ENCODE results near the gene TMPRSS3. TPM values are rescaled to one million over a fixed set of nuclear protein-coding genes. Genes with fewer than 3 reads are reported as not detected.
"Not testable (repeated sequence)": the region's sequence is repeated elsewhere in the genome, so short reads cannot be mapped to it uniquely, and the experiment has no call there.

TMPRSS3 gene
- total and polyA plus RNA-seq, 8 donors = 0.43 to 4.8 (median 0.81) TPM

- Histone ChIP-seq H3K27me3 (no peaks in the 10 kb centered on the region), H3K4me1 (peaks cover 0 to 13% of the 10 kb centered on the region in 2 donors), H3K36me3 (no peaks in the 10 kb centered on the region), H3K27ac (no peak overlapping the region), H3K4me3 (no peak overlapping the region), H3K9me3 (no peaks in the 10 kb centered on the region)
- intact Hi-C loops (cut with DNase I) = no loop called here
- TF ChIP-seq, protein P1, sequence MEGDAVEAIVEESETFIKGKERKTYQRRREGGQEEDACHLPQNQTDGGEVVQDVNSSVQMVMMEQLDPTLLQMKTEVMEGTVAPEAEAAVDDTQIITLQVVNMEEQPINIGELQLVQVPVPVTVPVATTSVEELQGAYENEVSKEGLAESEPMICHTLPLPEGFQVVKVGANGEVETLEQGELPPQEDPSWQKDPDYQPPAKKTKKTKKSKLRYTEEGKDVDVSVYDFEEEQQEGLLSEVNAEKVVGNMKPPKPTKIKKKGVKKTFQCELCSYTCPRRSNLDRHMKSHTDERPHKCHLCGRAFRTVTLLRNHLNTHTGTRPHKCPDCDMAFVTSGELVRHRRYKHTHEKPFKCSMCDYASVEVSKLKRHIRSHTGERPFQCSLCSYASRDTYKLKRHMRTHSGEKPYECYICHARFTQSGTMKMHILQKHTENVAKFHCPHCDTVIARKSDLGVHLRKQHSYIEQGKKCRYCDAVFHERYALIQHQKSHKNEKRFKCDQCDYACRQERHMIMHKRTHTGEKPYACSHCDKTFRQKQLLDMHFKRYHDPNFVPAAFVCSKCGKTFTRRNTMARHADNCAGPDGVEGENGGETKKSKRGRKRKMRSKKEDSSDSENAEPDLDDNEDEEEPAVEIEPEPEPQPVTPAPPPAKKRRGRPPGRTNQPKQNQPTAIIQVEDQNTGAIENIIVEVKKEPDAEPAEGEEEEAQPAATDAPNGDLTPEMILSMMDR (IDR thresholded peaks at IDR 0.05) = no peak
- ATAC-seq (no peak), DNase-seq (no peak)
Measured at GRCh38 chr21:42411197-42411869, 15.5 kb upstream of the TMPRSS3 start.

DNA sequence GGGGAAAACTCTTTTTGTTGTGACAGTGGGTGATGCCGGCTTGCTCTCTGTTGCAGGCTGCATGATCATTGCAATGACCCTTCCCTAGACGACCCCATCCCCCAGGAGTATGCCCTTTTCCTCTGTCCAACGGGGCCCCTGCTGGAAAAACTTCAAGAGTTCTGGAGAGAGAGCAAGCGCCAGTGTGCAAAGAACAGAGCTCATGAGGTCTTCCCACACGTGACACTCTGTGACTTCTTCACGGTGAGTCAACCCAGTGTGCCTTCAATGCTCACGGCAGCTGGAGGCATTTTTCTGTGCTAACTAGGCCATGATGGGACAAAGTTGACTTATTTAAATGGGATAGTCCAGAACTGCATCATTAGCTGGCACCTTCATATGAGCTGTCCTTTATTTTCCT lies 13.5 kb upstream of the TMPRSS3 start:
- H3K4me3 ChIP-seq = no peak overlapping the region
- ATAC-seq (no peak), DNase-seq (no peak)
- H3K27me3 ChIP-seq = no peaks in the 10 kb centered on the region
- TF ChIP-seq, protein P1 (IDR thresholded peaks at IDR 0.05) = no peak
- H3K9me3 ChIP-seq = no peaks in the 10 kb centered on the region
- H3K36me3 ChIP-seq = no peaks in the 10 kb centered on the region
- peaks cover 0 to 13% of the 10 kb centered on the region in 2 donors for H3K4me1 ChIP-seq
- no peak overlapping the region for H3K27ac ChIP-seq
- intact Hi-C loops (cut with DNase I) = no loop called here

GRCh38 chr21:42408718-42409117 lies 12.9 kb upstream of the TMPRSS3 start:
- H3K4me3 ChIP-seq; H3K9me3 ChIP-seq; H3K27ac ChIP-seq; H3K27me3 ChIP-seq; DNase-seq; intact Hi-C loops (cut with DNase I); H3K36me3 ChIP-seq; ATAC-seq: not testable (repeated sequence)
- H3K4me1 ChIP-seq = peaks cover 0 to 13% of the 10 kb centered on the region in 2 donors

DNA sequence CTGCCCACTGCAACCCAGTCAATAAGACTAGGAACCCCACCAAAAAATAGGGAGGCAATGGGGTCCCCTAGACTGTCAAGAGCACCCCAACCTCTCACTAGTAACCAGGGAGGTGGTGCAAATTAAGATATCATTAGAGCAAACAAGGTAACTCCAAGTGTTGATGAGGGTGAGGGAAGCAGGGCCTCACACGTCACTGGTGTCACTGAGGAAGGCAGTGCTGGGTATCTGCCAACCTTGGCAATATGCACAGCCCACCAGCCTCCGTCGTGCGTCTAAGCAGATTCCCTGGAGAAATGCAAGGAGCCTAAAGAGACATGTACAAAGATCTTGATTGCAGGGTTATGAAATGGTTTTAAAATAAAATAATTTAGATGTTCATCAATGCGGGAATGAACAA lies 11.6 kb upstream of the TMPRSS3 start:
- DNase-seq (no peak), ATAC-seq (no peak)
- H3K4me3 ChIP-seq = no peak overlapping the region
- H3K36me3 ChIP-seq = no peaks in the 10 kb centered on the region
- TF ChIP-seq, protein P1 (IDR thresholded peaks at IDR 0.05) = no peak
- no peaks in the 10 kb centered on the region for H3K9me3 ChIP-seq
- H3K4me1 ChIP-seq = peaks cover 0 to 13% of the 10 kb centered on the region in 2 donors
- intact Hi-C loops (cut with DNase I) = no loop called here
- no peak overlapping the region for H3K27ac ChIP-seq
- no peaks in the 10 kb centered on the region for H3K27me3 ChIP-seq

DNA sequence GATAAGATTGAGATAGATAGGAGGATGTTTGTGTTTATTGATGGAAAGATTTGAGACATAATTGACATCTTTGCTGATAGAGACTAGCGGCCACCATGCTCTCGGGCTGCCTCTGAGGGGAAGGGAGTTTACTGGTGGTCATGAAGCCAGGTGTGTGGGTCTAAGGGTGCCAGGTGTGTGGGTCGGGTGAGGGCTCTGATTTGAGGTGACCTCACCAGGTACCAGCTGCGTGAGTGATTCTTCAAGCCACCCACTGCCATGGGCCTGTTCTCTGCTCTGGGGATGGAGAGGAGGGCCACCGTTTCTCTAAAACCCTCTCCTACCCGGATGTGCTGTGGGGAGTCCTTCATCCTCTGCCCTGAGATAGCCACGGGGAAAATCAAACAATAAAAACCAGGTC lies 11.0 kb upstream of the TMPRSS3 start:
- no peak for DNase-seq
- Histone ChIP-seq H3K9me3 (peaks cover 0 to 2% of the 10 kb centered on the region in 2 donors), H3K36me3 (no peaks in the 10 kb centered on the region), H3K27ac (no peak overlapping the region), H3K27me3 (no peaks in the 10 kb centered on the region), H3K4me3 (no peak overlapping the region), H3K4me1 (peaks cover 0 to 7% of the 10 kb centered on the region in 2 donors)
- TF ChIP-seq, protein P1 (IDR thresholded peaks at IDR 0.05) = no peak
- ATAC-seq = no peak
- intact Hi-C loops (cut with DNase I) = no loop called here

DNA sequence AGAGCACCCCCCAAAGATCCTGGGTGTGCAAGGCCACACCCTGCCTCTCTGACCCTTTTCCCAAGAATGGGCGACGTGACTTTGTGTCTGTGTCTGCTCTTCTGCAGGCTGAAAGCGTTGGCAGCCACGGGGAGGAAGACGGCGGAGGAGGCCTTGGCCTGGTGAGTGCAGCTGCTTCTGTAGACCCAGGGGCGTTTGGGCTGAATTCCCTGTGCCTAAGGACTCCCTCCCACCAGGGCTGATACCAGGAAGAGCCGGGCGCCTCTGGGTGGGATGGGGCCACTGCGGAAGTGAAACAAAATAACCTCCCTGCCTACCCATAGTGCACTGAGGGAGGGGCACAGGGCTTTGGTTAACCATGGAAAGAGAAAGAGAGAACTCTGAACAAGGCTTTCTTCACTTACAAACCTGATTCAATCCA lies 10.4 kb upstream of the TMPRSS3 start:
- TF ChIP-seq, protein P1 (IDR thresholded peaks at IDR 0.05) = no peak
- intact Hi-C loops (cut with DNase I) = no loop called here
- H3K4me1 ChIP-seq = peaks cover 0 to under 1% of the 10 kb centered on the region in 2 donors
- no peaks in the 10 kb centered on the region for H3K36me3 ChIP-seq
- no peaks in the 10 kb centered on the region for H3K27me3 ChIP-seq
- peaks cover 0 to 4% of the 10 kb centered on the region in 2 donors for H3K9me3 ChIP-seq
- peak overlapping the region in 1 of 2 donors; percentile 16 for H3K4me3 ChIP-seq
- peak overlapping the region in 1 of 2 donors; percentile 18 for H3K27ac ChIP-seq
- DNase-seq = no peak
- ATAC-seq = no peak

Measured in left lung (tissue), 10 donors.